ENCODE results near the gene SOWAHA.
"Not testable (repeated sequence)": the region's sequence is repeated elsewhere in the genome, so short reads cannot be mapped to it uniquely, and the experiment has no call there.

The SOWAHA gene

DNA sequence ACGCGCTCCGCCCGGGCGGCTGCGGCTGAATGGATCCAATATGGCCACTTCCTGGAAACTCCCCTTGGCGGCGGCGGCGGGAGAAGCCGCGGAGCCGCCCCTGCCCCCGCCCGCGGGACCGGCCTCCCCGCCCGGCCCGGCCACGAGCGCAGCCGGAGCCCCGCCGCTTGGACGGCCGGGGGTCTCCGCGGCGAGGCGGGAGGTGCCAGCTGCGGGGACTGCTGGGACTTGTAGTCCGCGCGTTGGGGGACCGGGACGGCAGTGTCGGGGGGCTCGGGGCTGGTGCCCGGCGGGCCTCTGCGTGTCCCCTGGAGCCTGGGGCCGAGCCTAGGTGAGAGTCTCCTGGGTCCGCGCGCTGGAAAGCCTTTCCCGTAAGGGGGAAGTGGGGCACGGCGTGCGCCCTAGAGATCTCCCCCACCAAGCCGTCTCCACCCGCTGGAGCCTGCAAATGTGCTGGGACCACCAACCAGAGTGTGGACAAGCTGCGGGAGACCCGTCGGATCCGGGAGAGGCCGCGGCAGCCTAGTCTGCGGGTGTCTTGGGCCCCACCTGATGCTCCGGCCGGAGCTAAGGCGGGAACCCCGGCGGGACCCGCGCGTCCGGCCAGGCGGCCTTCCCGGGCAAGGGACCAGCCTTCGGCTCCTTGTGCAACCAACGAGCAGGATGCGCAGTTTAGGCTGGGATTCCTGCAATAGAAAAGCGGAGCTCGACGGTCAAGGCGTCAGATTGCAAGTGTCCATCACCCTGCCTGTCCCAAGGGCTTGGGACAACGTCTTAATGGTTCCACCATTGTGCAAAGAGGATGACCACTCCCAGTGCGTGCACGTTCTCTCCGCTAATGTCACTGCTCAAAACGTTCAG, 35.7 kb upstream of the SOWAHA start, which contains the start of gene SEPTIN8:
TSS of gene SEPTIN8 (minus strand) at position 31 of the 861 bp plus-strand sequence. CDS start 102 bp downstream, outside the sequence.
- no peak for DNase-seq (ENCODE audit: low read depth in 2 of 2)

DNA sequence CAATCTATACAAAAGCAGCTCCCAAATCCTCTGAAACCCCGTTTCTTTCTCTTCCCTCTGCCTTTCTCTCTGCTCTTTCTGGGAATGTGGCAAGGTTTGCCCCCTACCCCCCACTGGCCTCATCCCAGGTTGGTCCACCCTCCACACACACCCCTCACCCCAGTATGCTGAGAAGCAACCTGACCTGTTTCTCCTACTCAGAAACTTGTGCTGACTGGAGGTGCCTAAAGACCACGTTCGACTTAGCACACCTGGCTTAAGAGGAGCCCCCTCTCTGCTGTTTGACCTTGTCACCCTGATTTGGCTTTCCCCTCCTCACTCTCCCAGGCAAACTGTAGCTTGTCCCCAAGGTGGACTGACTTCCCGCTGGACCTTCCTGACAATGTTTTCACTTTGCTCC, 35.0 kb upstream of the SOWAHA start:
- DNase-seq (ENCODE audit: low read depth in 2 of 2) = no peak

DNA sequence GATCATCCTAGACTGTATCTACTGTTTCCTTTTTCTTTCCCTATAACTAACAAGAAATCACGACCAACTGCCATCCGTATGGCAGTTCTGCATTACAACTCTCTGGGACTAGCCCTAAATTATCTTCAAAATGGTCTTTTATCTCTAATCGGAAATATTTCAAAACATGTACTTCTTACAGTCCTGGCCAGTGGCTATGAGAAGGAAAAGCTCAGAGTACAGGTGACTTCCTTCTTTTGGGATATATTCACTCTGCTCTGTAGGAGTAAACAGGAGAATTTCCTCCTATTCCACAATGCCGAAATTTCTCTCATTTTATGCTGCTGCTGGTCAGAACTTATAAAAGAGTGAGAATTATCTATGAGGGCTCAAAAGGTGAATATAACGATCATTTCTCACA, 34.2 kb upstream of the SOWAHA start:
- DNase-seq (ENCODE audit: low read depth in 2 of 2) = no peak

DNA sequence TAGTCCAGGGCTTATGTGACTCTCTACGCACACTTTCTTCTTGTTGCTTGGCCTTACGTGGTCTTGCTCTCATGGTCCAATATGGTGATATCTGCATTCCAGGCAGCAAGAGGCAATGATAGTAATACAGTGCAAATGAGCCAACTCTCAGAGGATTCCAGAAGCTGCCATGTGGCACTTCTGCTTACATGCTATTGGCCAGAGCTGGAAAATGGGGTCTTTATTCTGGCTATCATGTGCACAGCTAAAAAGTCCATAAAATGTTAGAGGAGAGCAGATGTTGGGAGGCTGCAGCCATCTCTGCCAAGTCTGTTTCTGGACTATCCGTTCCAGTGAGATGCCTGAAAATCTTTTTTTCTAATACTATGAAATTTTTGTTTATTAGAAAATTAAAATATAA, 33.1 kb upstream of the SOWAHA start:
- DNase-seq (ENCODE audit: low read depth in 2 of 2) = no peak

DNA sequence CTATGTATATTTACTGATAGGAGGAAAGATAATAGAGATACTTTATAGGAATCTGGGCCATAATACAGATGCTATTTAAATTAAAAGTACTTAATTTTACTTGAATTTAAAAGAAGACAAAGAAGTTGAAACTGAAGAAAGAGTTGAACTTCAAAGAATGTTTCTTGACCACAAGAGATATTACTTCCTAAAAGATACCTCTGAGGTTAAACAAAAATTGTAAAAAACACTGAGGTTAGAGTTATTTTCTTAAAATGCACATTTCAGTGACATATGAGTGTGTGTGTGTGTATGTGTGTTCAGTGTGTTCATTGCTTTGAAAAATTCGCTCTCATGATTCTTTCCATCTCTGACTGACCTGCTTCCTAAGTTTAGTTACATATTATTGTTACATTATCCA, 32.5 kb upstream of the SOWAHA start:
- DNase-seq (ENCODE audit: low read depth in 2 of 2) = no peak

DNA sequence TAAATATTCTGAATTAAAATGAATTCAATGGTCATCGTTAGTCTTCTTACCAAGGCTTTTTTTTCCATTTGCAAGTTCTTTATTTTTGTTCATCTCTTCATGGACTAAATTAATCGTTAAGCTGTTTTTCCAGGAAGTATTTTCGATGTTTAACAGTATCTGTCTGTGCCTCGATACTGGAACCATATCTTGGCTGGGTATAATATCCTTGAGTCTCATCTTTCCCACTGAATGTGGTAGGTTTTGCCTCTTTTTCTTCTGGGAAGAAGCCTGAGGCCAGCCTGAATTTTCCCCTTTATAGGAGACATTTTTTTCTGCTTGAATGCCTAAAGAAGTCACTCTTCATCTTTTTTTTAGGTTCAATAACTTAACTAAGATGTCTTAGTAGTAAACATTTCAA, 32.1 kb upstream of the SOWAHA start:
- no peak for DNase-seq (ENCODE audit: low read depth in 2 of 2)

DNA sequence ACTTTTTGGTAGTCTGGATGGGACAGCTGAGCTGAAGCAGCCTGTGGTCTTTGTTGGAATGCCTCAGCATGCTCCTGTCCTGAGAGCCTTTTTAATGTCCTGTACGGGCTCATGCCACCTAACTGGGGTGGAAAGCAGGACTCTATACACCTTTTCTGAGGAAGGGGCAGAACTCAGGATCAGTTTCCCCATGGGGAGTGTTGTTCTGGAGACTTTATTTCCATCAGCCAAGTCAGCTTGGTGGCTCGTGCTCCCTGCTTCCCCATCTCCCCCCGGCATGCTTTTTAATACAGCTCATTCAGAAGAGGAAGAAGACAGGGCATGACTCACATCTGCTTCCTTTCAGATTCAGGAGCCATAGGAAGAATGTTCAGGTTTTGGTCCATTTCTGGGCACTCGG, 31.0 kb upstream of the SOWAHA start:
- DNase-seq (ENCODE audit: low read depth in 2 of 2) = no peak

DNA sequence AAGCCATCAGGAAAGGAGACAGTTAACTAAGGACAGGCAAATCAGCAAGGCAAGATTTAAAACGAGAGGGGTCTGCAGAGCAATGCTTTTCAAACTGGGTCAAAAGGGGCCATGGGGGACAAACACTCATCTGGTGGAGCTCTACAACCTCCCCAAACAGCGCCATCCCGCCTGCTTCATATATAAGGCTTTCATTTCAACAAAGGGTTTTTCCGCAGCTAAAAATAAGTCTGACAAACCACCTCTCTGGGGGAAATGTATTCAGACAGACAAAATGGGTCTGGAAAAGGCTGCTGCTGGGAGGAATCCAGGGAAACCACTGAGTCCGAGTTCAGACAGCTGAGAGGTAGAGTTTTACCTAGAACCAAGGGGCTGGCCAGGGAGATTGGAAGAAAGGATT, 27.7 kb upstream of the SOWAHA start:
- DNase-seq (ENCODE audit: low read depth in 2 of 2) = no peak

DNA sequence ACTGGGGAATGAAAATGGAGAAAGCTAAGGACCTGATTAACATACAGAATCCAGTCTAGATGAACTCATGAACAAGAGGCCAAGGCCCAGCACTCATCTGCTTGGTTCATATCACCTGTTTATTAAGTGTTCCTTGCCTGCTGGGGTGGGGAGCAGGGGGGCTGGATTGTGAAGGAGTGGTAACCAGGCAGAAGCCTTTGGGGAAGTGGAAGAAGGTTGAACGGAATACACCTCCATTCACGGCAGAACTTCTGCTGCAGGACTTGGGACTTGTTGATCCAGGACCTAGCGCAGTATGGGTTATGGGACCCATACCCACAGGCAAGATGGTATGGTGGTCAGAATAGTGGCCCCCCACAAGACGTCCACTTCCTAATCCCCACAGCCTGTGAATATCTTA, 27.2 kb upstream of the SOWAHA start:
- DNase-seq (ENCODE audit: low read depth in 2 of 2) = no peak

DNA sequence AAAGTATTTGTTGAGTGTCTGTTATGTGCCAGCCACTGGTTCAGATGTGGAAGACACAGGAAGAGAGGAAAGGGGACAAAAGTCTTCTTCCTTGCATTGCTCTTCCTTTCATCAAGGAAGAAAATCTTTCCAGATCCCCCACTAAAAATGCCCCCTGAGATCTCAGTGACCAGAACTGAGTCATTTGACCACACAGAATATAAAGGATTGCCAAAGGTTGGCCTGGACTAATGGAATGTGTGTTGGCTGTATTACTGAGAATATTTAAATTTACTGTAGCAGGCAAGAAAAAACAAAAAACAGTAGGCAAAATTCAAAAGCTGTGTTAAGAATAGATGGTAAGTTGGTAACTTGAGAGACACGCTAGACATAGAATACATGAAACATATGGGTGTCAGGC, 26.0 kb upstream of the SOWAHA start:
- DNase-seq (ENCODE audit: low read depth in 2 of 2) = no peak

DNA sequence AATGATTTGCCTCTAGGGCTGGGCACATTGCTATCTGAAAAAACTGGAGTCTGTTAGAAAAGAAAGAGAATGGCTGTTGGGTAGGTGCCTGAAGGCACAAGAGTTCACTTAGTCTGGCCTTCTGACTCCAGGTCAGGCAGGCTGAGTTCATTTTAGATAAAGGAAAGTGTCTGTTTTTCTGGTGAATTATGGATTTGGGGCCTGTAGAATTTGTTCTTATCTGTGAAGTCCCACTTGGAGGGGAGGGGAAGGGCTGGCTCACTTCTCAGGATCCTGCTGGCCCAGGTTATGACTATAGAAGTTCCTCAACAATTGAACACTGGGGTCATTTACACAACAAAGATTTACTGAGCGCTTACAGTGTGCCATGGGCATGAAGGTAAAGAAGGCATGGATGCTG, 24.6 kb upstream of the SOWAHA start:
- DNase-seq (ENCODE audit: low read depth in 2 of 2) = no peak

DNA sequence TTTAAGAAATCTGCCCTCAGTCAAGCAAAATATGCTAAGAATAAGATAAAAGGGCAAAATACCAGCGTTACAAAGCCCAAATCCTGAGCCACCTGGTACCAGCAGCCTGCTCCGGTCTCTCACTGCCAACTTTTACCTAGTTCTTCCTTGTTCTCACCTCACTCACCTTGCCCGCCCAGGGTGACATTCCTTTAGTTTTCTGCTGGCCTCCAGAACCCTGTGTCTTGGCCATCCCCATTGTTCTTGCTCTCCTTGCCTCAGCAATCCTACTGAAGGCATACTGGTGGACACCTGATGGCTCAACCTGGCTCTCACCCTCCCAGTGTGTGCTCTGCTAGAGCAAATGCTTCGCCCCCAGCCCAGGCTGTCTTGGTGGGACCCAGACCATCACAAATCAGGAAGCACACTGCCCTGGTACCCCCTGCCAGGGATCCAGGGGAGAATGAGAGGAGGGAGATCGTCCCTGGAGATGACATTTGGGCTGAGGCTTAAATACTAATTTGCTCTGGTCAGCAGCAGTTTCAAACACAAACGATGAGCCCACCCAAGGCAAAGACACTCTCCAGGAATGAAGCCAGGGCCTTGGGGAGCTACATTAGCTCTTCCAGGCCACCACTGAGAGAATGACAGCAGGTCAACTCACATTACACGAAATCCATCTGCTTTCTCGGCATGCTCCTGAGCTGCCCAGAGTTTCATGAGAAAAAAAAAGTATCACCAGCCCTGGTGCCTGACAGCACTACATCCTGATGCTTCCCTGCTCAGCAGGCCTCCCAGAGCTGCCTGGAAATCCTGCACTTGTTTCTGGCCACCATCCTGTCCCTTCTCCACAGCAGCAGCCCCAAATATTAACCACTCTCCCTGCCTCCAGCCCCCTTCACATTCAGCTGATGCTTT, 23.9 kb upstream of the SOWAHA start:
- no peak for DNase-seq (ENCODE audit: low read depth in 2 of 2)

DNA sequence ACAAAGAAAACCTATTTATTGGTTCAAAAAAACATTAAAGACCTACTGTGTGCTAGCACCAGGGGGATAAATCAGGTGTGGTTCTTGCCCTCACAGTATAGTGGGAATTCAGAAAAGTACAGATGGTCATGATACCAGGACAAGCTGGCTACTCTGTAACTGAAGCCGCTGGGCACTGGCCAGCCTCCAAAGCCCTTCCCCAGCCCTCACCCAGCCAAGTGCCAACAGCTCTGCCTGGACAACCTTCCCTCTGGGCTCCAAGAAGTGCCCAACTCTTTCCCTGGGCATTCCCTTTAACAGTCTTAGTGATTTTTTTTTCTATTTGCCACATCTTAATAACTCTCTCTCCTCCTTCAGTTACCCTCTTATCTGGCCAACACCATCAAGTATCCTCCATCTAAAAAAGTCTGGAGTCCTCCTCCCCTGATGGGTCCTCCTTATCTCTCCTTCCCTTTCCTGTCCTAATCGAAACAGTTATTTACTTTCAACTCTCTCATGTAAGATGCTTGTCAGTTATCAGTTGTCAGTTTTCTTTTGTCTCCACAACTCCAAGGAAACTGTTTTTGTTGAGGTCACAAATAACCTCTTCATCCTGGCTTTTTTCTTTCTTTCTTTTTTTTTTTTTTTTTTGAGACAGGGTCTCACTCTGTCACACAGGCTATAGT, 22.8 kb upstream of the SOWAHA start:
- no peak for DNase-seq (ENCODE audit: low read depth in 2 of 2)

DNA sequence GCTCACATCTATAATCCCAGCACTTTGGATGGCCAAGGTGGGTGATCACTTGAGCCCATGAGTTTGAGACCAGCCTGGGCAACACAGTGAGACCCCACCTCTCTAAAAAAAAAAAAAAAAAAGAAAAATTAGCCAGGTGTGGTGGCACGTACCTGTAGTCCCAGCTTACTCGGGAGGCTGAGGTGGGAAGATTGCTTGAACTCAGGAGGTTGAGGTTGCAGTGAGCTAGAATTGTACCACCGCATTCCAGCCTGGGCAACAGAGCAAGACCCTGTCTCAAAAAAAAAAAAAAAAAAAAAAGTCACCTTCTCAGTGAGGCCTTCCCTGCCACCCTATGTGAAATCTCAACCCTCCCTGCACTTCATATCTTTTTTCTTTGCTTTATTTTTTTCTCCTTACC, 22.1 kb upstream of the SOWAHA start:
- no peak for DNase-seq (ENCODE audit: low read depth in 2 of 2)

DNA sequence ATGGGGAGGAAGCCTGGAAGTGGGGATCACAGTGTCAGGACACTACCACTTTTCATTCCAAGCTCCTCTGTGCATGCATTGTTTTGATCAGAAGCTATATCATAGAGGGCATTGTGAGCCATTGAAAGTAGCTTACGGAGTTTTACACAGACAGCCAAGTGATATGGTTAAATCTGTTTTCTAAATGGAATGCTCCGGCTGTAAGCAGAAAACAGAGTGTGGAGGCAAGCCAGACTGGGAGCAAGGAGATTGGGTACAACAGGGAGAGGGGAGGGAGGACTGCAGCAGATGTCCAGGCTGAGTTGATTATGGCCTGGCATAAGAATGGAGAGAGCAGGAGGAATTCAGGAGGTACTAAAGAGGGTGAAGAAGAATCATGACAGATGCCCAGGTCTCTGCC, 15.5 kb upstream of the SOWAHA start:
- DNase-seq (ENCODE audit: low read depth in 2 of 2) = no peak

DNA sequence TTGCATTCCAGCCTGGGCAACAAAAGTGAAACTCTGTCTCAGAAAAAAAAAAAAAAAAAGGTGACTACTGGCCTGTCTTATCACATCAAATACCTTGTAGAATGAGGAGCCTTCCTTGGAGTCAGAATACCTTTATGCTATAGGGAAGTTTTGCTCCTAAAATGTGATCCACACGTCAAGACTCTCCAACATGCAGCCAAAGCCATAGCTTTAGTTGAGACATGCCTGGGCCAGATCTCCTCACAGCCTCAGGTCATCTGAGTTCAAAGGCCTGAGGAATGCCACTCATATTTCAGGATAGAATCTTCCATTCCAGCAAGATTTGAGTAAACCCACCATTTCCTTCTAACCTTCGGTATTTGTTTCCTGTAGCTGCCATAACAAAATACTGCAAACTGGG, 13.7 kb upstream of the SOWAHA start:
- DNase-seq (ENCODE audit: low read depth in 2 of 2) = no peak

DNA sequence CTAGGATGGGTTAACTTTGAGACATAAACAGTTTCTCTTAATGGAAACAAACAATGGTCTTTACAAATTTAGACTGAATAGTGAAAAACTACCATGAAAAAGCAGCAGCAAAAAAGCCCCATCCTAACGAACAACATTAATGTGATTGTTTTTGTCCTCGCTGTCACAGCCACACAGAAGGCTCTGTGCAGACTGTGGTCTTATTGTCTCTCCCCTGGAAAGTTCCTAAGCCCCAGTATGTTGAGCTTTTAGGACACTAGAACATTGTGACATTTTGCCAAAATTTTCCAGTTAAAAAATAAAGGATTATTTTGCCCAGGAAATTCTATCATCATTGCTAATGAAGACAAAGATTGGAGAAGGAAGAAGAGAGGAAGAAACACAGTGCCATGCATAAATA, 12.6 kb upstream of the SOWAHA start:
- no peak for DNase-seq (ENCODE audit: low read depth in 2 of 2)

DNA sequence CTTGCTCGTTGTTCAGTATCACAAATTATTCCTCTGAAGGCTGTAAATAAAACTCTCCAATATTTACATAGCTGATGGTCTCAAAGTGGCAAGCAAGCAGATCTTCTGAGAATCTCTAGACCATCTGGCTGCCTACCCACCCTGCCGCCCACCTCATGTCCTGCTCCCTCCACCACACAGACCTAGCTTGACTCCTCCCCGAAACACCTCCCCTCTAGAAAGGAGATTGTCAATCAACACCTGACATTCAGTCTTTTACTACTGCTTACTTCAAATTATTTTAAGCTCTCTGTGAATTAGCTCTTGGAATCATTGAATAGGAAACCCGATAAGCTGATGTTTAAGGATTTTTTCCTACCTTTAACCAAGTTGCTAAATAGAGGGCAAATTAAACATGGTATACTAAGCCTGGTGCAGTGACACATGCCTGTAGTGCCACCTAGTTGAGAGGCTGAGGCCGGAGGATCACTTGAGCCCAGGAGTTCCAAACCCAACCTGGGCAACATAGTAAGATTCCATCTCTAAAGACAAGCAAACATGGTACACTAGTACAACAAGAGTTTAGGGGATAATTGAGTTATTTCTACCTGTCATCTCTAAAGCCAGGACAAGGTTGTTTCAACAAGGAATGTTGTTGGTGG, 10.9 kb upstream of the SOWAHA start:
- DNase-seq (ENCODE audit: low read depth in 2 of 2) = no peak

DNA sequence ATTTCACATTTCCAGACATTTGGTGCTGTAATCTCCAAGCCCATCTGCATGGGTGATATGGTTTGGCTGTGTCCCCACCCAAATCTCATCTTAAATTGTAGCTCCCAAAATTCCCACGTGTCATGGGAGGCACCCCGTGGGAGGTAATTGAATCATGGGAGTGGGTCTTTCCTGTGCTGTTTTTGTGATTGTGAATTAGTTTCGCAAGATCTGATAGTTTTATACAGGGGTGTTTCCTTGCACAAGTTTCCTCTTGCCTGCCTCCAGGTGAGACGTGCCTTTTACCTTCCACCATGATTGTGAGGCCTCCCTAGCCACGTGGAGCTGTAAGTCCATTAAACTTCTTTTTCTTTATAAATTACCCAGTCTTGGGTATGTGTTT, 10.4 kb upstream of the SOWAHA start:
- DNase-seq (ENCODE audit: low read depth in 2 of 2) = not testable (repeated sequence)

DNA sequence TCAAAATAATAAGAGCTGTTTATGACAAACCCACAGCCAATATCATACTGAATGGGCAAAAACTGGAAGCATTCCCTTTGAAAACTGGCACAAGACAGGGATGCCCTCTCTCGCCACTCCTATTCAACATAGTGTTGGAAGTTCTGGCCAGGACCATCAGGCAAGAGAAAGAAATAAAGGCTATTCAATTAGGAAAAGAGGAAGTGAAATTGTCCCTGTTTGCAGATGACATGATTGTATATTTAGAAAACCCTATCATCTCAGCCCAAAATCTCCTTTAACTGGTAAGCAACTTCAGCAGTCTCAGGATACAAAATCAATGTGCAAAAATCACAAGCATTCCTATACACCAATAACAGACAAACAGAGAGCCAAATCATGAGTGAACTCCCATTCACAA, 8.9 kb upstream of the SOWAHA start:
- not testable (repeated sequence) for DNase-seq (ENCODE audit: low read depth in 2 of 2)

DNA sequence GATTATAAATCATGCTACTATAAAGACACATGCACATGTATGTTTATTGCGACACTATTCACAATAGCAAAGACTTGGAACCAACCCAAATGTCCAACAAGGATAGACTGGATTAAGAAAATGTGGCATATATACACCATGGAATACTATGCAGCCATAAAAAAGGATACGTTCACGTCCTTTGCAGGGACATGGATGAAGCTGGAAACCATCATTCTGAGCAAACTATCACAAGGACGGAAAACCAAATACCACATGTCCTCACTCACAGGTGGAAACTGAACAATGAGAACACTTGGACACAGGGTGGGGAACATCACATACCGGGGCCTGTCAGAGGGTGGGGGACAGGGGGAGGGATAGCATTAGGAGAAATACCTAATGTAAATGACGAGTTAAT, 7.2 kb upstream of the SOWAHA start:
- DNase-seq (ENCODE audit: low read depth in 2 of 2) = not testable (repeated sequence)

DNA sequence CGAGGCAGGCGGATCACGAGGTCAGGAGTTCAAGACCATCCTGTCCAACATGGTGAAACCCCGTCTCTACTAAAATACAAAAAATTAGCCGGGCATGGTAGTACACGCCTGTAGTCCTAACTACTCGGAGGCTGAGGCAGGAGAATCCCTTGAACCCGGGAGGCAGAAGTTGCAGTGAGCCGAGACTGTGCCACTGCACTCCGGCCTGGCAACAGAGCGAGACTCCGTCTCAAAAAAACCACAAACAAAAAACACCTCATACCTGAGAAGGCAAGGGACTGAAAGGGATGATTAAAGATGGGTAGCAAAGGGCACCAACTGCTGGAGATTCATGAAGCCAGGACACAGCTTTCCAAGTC, 6.3 kb upstream of the SOWAHA start:
- not testable (repeated sequence) for DNase-seq (ENCODE audit: low read depth in 2 of 2)
